ENCODE measurements around the gene COL20A1.

DNA sequence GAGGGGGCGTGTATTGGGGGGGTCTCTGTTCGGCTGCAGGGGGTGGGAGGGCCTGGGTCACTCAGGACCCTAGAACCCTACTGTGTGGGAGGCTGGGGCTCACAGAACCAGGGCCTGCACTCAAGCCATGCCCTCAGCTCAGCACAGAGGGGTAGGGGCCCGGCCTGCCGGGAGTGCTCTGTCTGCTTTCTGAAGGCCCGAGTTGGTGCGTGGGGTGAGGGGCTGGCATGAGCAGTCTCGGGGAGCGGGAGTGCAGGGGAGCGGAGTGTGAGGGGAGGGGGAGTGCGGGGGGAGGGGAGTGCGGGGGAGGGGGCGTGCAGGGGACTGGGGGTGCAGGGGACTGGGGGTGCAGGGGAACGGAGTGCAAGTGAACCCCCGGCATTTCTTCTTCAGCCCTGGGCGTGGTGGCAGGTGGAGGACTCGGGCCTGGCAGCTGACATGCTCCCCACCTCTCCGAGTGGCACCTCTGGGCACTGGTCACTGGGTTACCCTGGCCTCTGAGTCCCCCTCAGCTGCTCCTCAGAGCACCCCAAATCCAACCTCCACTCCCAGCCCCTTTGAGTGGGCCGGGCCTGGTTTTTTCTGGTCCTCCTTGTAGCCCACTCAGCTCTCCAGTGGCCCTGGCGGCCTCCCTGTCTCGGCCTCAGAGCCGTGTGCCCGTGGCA lies 1.0 kb downstream of the COL20A1 start:
- TF ChIP-seq, protein P1, sequence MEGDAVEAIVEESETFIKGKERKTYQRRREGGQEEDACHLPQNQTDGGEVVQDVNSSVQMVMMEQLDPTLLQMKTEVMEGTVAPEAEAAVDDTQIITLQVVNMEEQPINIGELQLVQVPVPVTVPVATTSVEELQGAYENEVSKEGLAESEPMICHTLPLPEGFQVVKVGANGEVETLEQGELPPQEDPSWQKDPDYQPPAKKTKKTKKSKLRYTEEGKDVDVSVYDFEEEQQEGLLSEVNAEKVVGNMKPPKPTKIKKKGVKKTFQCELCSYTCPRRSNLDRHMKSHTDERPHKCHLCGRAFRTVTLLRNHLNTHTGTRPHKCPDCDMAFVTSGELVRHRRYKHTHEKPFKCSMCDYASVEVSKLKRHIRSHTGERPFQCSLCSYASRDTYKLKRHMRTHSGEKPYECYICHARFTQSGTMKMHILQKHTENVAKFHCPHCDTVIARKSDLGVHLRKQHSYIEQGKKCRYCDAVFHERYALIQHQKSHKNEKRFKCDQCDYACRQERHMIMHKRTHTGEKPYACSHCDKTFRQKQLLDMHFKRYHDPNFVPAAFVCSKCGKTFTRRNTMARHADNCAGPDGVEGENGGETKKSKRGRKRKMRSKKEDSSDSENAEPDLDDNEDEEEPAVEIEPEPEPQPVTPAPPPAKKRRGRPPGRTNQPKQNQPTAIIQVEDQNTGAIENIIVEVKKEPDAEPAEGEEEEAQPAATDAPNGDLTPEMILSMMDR (IDR thresholded peaks at IDR 0.05) = no peak
- no peak for TF ChIP-seq POLR2A (IDR thresholded peaks at IDR 0.05)

Data from uterus (tissue), 2 donors.